ENCODE measurements around the gene PDP2. TPM values are rescaled to one million over a fixed set of nuclear protein-coding genes. Genes with fewer than 3 reads are reported as not detected.

PDP2 gene
- total RNA-seq, 4 donors from 2014 or later = 4.9 to 36.2 (median 11.5) TPM

DNA sequence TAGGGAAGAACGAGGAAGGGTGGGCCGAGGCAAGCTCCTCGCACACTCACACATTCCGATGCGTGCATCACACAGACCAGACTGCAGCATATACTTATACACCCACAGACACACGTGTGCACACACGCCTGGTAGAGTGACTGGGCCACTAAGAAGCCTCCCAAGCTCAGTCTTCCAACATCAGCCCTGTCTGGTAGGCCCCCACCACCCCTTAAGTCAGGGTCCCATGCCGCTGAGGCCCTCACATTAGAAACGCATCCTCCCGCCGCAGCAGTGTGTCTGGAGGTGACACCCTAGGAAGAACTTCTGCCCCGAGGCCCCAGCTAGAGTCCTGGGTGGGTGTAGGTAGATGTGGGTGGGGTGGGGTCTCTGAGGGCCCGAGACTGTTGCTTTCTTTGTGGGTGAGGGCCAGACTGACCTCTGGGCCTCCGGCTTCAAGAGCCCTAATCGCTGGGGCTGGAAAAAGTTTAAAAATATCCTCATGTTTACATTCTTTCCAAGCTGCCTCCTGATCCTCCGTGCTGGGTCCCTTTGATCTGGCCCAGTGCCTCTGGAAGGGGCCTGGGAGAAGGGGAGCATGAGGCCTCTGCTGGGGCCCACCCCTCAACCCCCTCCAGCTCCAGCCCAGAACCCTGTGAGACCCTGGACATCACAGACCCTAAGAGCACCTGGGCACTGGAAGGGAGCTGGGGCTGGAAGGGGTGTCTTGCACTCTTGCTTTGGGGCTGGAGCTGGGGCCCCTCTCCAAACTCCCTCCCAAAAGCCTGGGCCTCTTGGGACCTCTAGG is 24.7 kb downstream of the PDP2 start:
- Histone ChIP-seq H3K27me3 (no peaks in the 10 kb centered on the region), H3K36me3 (no peaks in the 10 kb centered on the region), H3K9me3 (no peaks in the 10 kb centered on the region), H3K4me3 (no peak overlapping the region), H3K4me1 (peaks cover 31 to 55% (median 37%) of the 10 kb centered on the region in 4 donors), H3K27ac (peak overlapping the region; percentile 73 to 83 (median 79))
- 68% methylated on average over 16 of the region's 16 CpGs; no CpG with 5 or more reads in 1 of the 2 donors for WGBS, 2 donors (ENCODE audit: low coverage in 1 of 2)
- intact Hi-C loops (cut with DNase I; ENCODE audit: low total_unique reads) = no loop called here
- TF ChIP-seq POLR2A (IDR thresholded peaks at IDR 0.05) (no peak), POLR2AphosphoS5 (IDR thresholded peaks at IDR 0.05) (no peak), EP300 (IDR thresholded peaks at IDR 0.05; ENCODE audit: low read depth) (no peak)
- TF ChIP-seq, protein P1, sequence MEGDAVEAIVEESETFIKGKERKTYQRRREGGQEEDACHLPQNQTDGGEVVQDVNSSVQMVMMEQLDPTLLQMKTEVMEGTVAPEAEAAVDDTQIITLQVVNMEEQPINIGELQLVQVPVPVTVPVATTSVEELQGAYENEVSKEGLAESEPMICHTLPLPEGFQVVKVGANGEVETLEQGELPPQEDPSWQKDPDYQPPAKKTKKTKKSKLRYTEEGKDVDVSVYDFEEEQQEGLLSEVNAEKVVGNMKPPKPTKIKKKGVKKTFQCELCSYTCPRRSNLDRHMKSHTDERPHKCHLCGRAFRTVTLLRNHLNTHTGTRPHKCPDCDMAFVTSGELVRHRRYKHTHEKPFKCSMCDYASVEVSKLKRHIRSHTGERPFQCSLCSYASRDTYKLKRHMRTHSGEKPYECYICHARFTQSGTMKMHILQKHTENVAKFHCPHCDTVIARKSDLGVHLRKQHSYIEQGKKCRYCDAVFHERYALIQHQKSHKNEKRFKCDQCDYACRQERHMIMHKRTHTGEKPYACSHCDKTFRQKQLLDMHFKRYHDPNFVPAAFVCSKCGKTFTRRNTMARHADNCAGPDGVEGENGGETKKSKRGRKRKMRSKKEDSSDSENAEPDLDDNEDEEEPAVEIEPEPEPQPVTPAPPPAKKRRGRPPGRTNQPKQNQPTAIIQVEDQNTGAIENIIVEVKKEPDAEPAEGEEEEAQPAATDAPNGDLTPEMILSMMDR (IDR thresholded peaks at IDR 0.05) = no peak
- in situ Hi-C loops (cut with MboI; ENCODE audit: low pct_ligation_motif_present in 1 of 4, low pct_unique_long_range_greater_than_20kb in 1 of 4, low sequenced_read_pairs in 3 of 4) = no loop called here
- DNase-seq = no peak

DNA sequence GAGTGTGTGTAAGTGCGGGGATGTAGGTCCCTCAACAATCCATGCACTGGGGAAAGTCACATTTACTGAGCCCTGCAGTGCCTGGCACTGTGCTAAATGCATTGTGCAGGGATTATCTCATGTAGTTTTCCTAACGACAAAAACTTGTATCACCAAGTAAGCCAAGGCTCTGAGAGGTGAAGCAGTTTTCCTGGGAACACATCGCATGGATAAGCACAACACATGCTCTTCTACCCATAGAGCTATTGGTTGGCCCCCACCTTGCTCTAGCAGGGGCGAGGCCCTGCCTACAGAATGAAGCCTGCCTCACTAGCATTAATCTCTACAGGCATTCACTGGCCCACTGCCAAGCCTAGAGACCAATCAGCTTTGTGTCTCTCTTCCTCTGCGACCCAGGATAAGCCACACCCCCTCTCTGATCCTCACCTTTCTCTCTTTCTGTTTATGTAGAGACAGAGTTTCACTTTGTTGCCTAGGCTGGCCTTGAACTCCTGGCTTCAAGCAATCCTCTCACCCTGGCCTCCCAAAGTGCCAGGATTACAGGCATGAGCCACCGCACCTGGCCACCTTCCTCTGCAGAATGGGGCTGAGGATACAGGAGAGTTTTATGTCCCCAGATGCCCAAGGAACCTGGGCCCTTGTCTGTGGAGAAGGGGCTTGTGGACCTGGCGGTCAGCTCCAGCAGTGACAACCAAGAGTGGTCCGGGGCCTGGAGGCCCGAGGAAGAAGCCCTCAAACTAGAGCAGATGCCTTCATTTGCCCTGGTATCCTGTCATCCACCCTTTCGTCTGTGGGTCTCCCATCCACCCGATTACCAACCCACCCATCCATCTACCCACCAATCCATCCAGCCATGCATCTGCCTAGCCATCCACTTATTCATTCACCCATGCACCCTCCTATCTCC is 25.6 kb downstream of the PDP2 start:
- peak overlapping the region; percentile 73 to 83 (median 79) for H3K27ac ChIP-seq
- H3K36me3 ChIP-seq = no peaks in the 10 kb centered on the region
- intact Hi-C loops (cut with DNase I; ENCODE audit: low total_unique reads) (no loop called here), in situ Hi-C loops (cut with MboI; ENCODE audit: low pct_ligation_motif_present in 1 of 4, low pct_unique_long_range_greater_than_20kb in 1 of 4, low sequenced_read_pairs in 3 of 4) (no loop called here)
- WGBS, 2 donors (ENCODE audit: low coverage in 1 of 2) = 61 to 67% methylated on average over 3 to 11 of the region's 11 CpGs
- H3K27me3 ChIP-seq = no peaks in the 10 kb centered on the region
- H3K9me3 ChIP-seq = no peaks in the 10 kb centered on the region
- peaks cover 22 to 46% (median 29%) of the 10 kb centered on the region in 4 donors for H3K4me1 ChIP-seq
- DNase-seq = peak; percentile 86
- H3K4me3 ChIP-seq = no peak overlapping the region
- TF ChIP-seq POLR2AphosphoS5 (IDR thresholded peaks at IDR 0.05) = no peak
- TF ChIP-seq, protein P1 (IDR thresholded peaks at IDR 0.05) = no peak
- no peak for TF ChIP-seq POLR2A (IDR thresholded peaks at IDR 0.05)
- TF ChIP-seq EP300 (IDR thresholded peaks at IDR 0.05; ENCODE audit: low read depth) = no peak

DNA sequence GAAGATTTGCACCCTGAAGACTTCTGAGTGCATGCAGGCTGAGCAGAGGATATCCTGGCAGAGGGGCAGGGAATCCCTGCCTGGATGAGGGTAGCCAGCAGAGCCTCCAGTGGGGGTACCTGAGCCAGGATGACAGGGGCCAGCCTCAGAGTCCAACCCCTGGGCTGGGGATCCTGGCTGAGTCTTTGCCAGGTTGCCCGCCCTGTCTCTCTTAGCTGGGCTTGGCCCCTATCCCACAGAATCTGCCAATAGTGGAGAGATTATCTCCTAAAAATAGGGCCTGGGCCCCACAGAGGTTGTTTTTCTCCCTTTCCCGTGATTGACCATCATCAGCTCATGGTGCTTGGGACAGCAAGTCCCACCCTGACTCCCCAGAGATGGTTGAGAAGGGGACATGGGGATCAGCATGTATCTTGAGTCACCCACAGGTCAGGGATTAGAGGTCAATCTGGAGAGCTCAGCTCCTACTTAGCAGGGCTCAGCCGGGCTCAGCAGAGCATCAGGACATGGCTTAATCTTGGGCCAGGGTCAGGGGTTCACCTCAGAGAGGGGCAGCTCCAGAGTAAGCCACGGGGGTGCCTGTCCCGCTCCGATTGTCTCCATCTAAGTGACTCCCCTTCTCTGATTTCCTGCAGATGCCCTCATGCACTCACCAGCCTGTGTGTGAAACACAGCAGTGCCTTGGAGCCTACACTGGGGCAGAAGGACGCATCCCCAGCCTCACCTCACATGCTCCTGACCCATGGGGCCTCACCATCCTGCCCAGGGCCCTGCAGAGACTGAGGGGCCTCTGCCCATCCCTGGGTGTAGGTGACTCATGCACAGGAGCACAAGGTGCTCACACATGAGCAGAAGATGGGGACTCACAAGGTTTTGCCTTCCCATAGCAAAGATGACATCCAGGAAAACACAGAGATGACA is 26.9 kb downstream of the PDP2 start:
- 78% methylated on average over 7 of the region's 7 CpGs; no CpG with 5 or more reads in 1 of the 2 donors for WGBS, 2 donors (ENCODE audit: low coverage in 1 of 2)
- Histone ChIP-seq H3K27ac (no peak overlapping the region), H3K27me3 (no peaks in the 10 kb centered on the region), H3K9me3 (no peaks in the 10 kb centered on the region), H3K36me3 (no peaks in the 10 kb centered on the region), H3K4me3 (no peak overlapping the region), H3K4me1 (peaks cover 14 to 33% (median 21%) of the 10 kb centered on the region in 4 donors)
- intact Hi-C loops (cut with DNase I; ENCODE audit: low total_unique reads) = no loop called here
- no peak for DNase-seq
- in situ Hi-C loops (cut with MboI; ENCODE audit: low pct_ligation_motif_present in 1 of 4, low pct_unique_long_range_greater_than_20kb in 1 of 4, low sequenced_read_pairs in 3 of 4) = no loop called here
- TF ChIP-seq EP300 (IDR thresholded peaks at IDR 0.05; ENCODE audit: low read depth) (no peak), POLR2AphosphoS5 (IDR thresholded peaks at IDR 0.05) (no peak), POLR2A (IDR thresholded peaks at IDR 0.05) (no peak)
- TF ChIP-seq, protein P1 (IDR thresholded peaks at IDR 0.05) = no peak

All from transverse colon (tissue), 4 donors.